Neural progenitor cell (in vitro differentiated cells): ENCODE data around the gene ATF7IP.

ENCODE experiments used
- CTCF ChIP-seq: fragments of 200-600 bp; sonication (generic); IDR thresholded peaks from 2 replicates; pipeline ENCODE4 v1.5.1; 2017; ENCODE audit warnings: antibody characterized with exemption, mild to moderate bottlenecking
- EZH2 ChIP-seq: fragments of 200-600 bp; sonication (generic); IDR thresholded peaks from 2 replicates; pipeline ENCODE4 v1.6.1; 2017; ENCODE audit warnings: antibody characterized with exemption, mild to moderate bottlenecking, moderate library complexity

GRCh38 chr12:14424545-14424944, 59.1 kb downstream of the ATF7IP start:
- TF ChIP-seq CTCF (no peak), EZH2 (no peak)
